MM.1S (cell line): ENCODE measurements around the gene L3HYPDH.

Experiments used
- EZH2phosphoT487 ChIP-seq: fragments of 300-600 bp; sonication (generic); IDR thresholded peaks from 2 replicates; pipeline ENCODE4 v1.6.1; 2018; ENCODE audit warnings: antibody characterized with exemption, low read length
- TF ChIP-seq, protein P1 (sequence below): fragments of 300-600 bp; sonication (generic); IDR thresholded peaks from 2 replicates; pipeline ENCODE4 v1.5.1; 2016; ENCODE audit warnings: antibody characterized with exemption, low read length, mixed read lengths

DNA sequence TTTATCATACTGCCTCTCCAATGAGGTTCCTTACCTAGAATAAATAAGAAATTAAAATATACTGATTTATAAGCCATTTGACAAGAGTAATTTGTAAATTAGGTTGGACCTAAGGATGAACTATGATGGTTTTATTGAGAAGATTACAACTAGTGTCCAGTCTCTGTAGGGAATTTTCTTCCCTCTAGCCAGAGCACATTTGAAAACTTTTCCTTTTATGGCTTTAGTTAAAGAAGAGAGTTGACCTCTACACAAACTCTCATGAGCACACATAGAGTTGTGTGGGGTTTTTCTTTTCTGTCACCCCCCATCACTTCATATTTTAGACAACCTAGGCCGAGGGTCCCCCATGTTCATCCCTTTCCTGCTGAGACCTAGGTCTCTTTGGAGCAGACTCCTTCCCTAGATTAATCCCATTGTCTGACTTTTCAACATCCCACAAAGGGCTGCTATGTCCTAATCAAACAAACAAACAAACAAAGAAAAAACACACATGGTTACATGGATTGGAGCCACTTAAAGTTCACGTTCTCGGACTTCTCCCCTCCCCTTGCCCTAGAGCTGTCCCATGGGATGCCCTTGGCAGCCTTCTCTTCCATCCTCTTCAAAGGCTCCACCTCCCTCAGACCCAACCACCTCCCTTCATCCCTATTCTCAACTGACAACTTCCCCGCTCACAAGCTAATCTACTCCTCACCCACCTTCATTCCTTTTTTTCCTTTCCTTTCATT is 59.7 kb downstream of the L3HYPDH start:
- TF ChIP-seq, protein P1, sequence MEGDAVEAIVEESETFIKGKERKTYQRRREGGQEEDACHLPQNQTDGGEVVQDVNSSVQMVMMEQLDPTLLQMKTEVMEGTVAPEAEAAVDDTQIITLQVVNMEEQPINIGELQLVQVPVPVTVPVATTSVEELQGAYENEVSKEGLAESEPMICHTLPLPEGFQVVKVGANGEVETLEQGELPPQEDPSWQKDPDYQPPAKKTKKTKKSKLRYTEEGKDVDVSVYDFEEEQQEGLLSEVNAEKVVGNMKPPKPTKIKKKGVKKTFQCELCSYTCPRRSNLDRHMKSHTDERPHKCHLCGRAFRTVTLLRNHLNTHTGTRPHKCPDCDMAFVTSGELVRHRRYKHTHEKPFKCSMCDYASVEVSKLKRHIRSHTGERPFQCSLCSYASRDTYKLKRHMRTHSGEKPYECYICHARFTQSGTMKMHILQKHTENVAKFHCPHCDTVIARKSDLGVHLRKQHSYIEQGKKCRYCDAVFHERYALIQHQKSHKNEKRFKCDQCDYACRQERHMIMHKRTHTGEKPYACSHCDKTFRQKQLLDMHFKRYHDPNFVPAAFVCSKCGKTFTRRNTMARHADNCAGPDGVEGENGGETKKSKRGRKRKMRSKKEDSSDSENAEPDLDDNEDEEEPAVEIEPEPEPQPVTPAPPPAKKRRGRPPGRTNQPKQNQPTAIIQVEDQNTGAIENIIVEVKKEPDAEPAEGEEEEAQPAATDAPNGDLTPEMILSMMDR = no peak
- TF ChIP-seq EZH2phosphoT487 = no peak
